ENCODE measurements around the gene ABCB6. TPM values are rescaled to one million over a fixed set of nuclear protein-coding genes. Genes with fewer than 3 reads are reported as not detected.

The ABCB6 gene
- total RNA-seq, 2 experiments from 2014 or later: 11.6 to 11.9 TPM

DNA sequence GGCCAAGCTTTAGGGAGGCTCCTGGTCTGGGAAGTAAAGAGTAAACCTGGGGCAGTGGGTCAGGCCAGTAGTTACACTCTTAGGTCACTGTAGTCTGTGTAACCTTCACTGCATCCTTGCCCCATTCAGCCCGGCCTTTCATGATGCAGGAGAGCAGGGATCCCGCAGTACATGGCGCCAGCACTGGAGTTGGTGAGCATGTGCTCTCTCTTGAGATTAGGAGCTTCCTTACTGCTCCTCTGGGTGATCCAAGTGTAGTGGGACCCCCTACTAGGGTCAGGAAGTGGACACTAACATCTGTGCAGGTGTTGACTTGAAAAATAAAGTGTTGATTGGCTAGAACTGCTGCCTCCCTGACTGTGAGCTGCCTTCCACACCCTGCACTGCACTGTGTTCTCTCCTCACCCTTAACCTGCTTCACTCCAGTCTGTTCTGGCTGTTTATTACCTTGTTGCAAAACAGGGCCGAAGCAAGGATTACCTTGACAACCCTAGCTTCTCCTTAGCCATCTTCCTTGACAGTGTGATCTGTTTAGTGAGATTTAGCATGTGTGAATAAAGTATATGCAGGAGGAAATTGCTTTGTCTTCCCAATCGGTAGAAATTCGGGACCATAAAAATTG lies 35.5 kb downstream of the ABCB6 start:
- Mint-ChIP-seq H3K4me3 (peak overlapping the region; percentile 60), H3K4me1 (ENCODE audit: low read depth) (peaks cover 61% of the 10 kb centered on the region), H3K9me3 (ENCODE audit: insufficient read depth) (no peaks in the 10 kb centered on the region), H3K27ac (peak overlapping the region; percentile 88), H3K36me3 (ENCODE audit: low read depth) (peaks cover 76% of the 10 kb centered on the region), H3K27me3 (ENCODE audit: low read depth) (no peaks in the 10 kb centered on the region)
- ATAC-seq: no peak
- ChIA-PET CTCF (interaction anchor here (1.9 to 2.7 kb wide), 4 partner anchors 10 to 112 kb away, joined by 8 to 14 read pairs (median 12); partner anchors contain the start of genes NHEJ1 and ZFAND2B), POLR2A (interaction anchor here (0.9 to 4.4 kb wide), 5 partner anchors 10 to 72 kb away, joined by 3 to 37 read pairs (median 6); partner anchors contain the start of gene ZFAND2B)
- no peak for DNase-seq

DNA sequence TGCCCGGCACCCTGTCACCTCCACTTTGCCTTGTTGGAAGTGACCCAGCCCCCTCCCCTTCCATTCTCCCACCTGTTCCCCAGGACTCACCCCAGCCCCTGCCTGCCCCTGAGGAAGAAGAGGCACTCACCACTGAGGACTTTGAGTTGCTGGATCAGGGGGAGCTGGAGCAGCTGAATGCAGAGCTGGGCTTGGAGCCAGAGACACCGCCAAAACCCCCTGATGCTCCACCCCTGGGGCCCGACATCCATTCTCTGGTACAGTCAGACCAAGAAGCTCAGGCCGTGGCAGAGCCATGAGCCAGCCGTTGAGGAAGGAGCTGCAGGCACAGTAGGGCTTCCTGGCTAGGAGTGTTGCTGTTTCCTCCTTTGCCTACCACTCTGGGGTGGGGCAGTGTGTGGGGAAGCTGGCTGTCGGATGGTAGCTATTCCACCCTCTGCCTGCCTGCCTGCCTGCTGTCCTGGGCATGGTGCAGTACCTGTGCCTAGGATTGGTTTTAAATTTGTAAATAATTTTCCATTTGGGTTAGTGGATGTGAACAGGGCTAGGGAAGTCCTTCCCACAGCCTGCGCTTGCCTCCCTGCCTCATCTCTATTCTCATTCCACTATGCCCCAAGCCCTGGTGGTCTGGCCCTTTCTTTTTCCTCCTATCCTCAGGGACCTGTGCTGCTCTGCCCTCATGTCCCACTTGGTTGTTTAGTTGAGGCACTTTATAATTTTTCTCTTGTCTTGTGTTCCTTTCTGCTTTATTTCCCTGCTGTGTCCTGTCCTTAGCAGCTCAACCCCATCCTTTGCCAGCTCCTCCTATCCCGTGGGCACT lies 36.2 kb downstream of the ABCB6 start:
- peak; percentile 39 for DNase-seq
- CTCF ChIA-PET: interaction anchor here (0.9 to 3.1 kb wide), 14 partner anchors 9 to 124 kb away, joined by 3 to 16 read pairs (median 6); partner anchors contain the start of genes NHEJ1 and ZFAND2B
- H3K9me3 Mint-ChIP-seq (ENCODE audit: insufficient read depth): no peaks in the 10 kb centered on the region
- peaks cover 78% of the 10 kb centered on the region for H3K36me3 Mint-ChIP-seq (ENCODE audit: low read depth)
- H3K4me3 Mint-ChIP-seq: peak overlapping the region; percentile 60
- ATAC-seq: no peak
- POLR2A ChIA-PET: interaction anchor here (0.9 to 4.4 kb wide), 8 partner anchors 11 to 72 kb away, joined by 3 to 37 read pairs (median 5); partner anchors contain the start of gene ZFAND2B
- no peaks in the 10 kb centered on the region for H3K27me3 Mint-ChIP-seq (ENCODE audit: low read depth)
- H3K4me1 Mint-ChIP-seq (ENCODE audit: low read depth): peaks cover 61% of the 10 kb centered on the region
- H3K27ac Mint-ChIP-seq: peak overlapping the region; percentile 88

DNA sequence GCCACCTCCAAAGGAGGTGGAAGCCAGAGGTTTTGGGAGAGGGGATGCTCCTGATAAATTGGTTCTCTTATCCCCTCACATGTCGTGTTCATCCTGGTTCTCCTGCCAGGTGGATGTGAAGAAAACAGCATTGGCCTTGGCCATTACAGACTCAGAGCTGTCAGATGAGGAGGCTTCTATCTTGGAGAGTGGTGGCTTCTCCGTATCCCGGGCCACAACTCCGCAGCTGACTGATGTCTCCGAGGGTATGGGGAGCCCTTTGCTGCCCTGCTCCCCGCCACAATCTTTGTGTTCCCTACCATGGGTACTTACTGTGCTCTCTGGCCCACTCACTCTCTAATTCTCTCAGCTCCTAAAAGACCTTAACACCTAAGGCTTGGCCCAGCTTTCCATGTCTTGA lies 37.2 kb downstream of the ABCB6 start:
- Mint-ChIP-seq H3K9me3 (ENCODE audit: insufficient read depth) (no peaks in the 10 kb centered on the region), H3K36me3 (ENCODE audit: low read depth) (peaks cover 75% of the 10 kb centered on the region), H3K4me1 (ENCODE audit: low read depth) (peaks cover 60% of the 10 kb centered on the region), H3K27me3 (ENCODE audit: low read depth) (no peaks in the 10 kb centered on the region), H3K4me3 (peak overlapping the region; percentile 60), H3K27ac (peak overlapping the region; percentile 88)
- DNase-seq (no peak), ATAC-seq (no peak)
- CTCF ChIA-PET: interaction anchor here (0.8 to 3.1 kb wide), 16 partner anchors 8 to 123 kb away, joined by 3 to 16 read pairs (median 6); partner anchors contain the start of genes NHEJ1 and ZFAND2B
- POLR2A ChIA-PET: interaction anchor here (0.9 to 4.4 kb wide), 6 partner anchors 14 to 47 kb away, joined by 3 to 37 read pairs (median 8); partner anchors contain the start of gene ZFAND2B

GRCh38 chr2:219180961-219181360 lies 37.8 kb downstream of the ABCB6 start:
- Mint-ChIP-seq H3K4me1 (ENCODE audit: low read depth) (peaks cover 60% of the 10 kb centered on the region), H3K4me3 (peak overlapping the region; percentile 60), H3K27me3 (ENCODE audit: low read depth) (no peaks in the 10 kb centered on the region), H3K9me3 (ENCODE audit: insufficient read depth) (no peaks in the 10 kb centered on the region), H3K27ac (peak overlapping the region; percentile 88), H3K36me3 (ENCODE audit: low read depth) (peaks cover 73% of the 10 kb centered on the region)
- ATAC-seq (no peak), DNase-seq (no peak)
- ChIA-PET CTCF (interaction anchor here (0.8 to 3.1 kb wide), 10 partner anchors 10 to 119 kb away, joined by 3 to 16 read pairs (median 7); partner anchors contain the start of genes NHEJ1 and ZFAND2B), POLR2A (interaction anchor here (0.8 to 4.4 kb wide), 5 partner anchors 19 to 48 kb away, joined by 3 to 37 read pairs (median 11); partner anchors contain the start of gene ZFAND2B)

GRCh38 chr2:219179601-219180465 lies 38.9 kb downstream of the ABCB6 start:
- DNase-seq: no peak
- H3K27ac Mint-ChIP-seq: no peak overlapping the region
- peak overlapping the region; percentile 92 for H3K4me3 Mint-ChIP-seq
- peaks cover 66% of the 10 kb centered on the region for H3K4me1 Mint-ChIP-seq (ENCODE audit: low read depth)
- H3K9me3 Mint-ChIP-seq (ENCODE audit: insufficient read depth): no peaks in the 10 kb centered on the region
- H3K36me3 Mint-ChIP-seq (ENCODE audit: low read depth): peaks cover 71% of the 10 kb centered on the region
- H3K27me3 Mint-ChIP-seq (ENCODE audit: low read depth): no peaks in the 10 kb centered on the region
- ChIA-PET POLR2A (interaction anchor here (0.7 to 4.4 kb wide), 7 partner anchors 16 to 73 kb away, joined by 3 to 37 read pairs (median 4); partner anchors contain the start of genes TUBA4B and ZFAND2B), CTCF (interaction anchor here (0.7 to 3.1 kb wide), 8 partner anchors 9 to 70 kb away, joined by 3 to 16 read pairs (median 6); partner anchors contain the start of gene ZFAND2B)
- ATAC-seq: no peak

DNA sequence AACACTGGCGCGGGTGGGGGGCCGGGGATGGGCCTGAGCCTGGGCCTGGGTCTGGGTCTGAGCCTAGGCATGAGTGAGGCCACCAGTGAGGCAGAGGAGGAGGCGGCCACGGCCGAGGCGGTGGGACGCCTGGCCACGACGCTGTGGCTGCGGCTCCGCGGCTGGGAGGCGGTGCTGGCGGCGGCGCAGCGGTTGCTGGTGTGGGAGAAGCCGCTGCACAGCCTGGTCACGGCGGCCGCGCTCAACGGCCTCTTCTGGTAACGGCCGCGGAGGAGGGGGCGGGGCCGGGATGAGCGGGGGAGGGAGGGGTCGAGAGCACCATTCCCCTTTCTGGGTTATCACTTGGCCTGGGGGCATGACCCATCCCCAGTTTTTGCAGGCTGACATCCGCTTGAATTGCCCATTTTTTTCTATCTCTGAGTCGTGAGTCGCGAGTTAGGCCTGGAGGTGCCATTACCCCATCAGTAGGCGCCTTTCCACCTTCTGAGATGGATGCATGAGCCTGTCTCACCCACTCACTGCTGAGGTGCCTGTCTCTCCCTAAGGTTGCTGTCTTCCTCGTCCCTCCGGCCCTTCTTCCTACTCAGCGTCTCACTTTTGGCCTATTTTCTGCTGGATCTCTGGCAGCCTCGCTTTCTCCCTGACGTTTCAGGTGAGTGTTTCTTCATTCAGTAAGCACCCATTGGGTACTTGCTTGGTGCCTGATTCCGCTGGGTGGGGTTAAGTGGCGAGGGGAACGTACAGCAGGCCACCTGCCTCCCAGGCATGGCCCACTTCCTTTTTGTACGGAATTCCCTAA lies 40.2 kb downstream of the ABCB6 start:
- DNase-seq (peak; percentile 55), ATAC-seq (peak; percentile 2)
- peaks cover 70% of the 10 kb centered on the region for H3K4me1 Mint-ChIP-seq (ENCODE audit: low read depth)
- ChIA-PET POLR2A (interaction anchor here (1.0 to 4.4 kb wide), 4 partner anchors 28 to 69 kb away, joined by 3 to 49 read pairs (median 20); partner anchors contain the start of gene ZFAND2B), CTCF (interaction anchor here (1.0 to 1.9 kb wide), 3 partner anchors 16 to 33 kb away, joined by 3 to 15 read pairs (median 5); partner anchors contain the start of gene ZFAND2B)
- peaks cover 72% of the 10 kb centered on the region for H3K36me3 Mint-ChIP-seq (ENCODE audit: low read depth)
- no peaks in the 10 kb centered on the region for H3K9me3 Mint-ChIP-seq (ENCODE audit: insufficient read depth)
- peak overlapping the region; percentile 92 for H3K4me3 Mint-ChIP-seq
- no peaks in the 10 kb centered on the region for H3K27me3 Mint-ChIP-seq (ENCODE audit: low read depth)
- H3K27ac Mint-ChIP-seq: peak overlapping the region; percentile 91

DNA sequence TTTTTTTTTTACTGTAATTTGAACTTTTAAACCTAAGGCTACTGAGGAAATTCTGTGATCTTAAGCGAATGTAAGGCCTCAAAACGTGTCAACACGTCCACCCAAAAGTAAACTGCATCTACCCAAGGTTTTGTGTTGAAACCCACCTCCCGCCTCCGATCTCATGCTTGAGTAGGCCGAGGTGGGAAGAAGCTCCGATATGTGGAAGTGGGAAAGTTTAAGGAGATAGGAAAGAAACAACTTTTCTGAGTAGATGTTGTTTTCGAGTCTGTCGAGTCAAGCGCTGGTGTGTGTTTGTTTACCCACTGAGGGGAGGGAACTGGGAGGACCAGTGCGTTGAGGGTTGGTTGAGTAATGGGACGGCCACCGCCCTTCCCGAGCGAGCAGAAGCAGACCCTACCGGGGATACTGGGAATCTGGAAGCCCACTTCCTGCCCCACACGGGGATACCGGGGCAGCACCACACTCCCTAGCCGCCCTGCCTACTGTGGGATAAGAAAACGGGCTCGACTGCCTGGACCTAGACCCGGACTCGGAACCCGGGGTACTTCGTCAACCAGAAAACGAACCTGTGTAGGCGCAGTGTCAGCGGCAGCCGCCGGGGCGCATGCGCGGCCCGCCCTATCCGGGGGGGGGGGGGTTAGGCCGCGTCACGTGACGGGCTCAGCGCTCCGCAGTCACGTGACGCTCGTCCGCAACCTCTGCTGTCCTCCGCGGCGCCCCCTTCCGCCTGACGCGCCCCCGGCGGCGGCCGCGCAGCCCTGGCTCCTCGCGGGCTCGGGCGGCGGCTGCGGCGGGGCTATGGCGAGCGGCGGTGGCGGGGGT lies 41.0 kb downstream of the ABCB6 start, which contains the start of gene RETREG2:
TSS of gene RETREG2 (plus strand) at position 724 of the 825 bp plus-strand sequence. CDS start at position 802, 78 bp downstream.
- H3K27me3 Mint-ChIP-seq (ENCODE audit: low read depth): no peaks in the 10 kb centered on the region
- peaks cover 70% of the 10 kb centered on the region for H3K36me3 Mint-ChIP-seq (ENCODE audit: low read depth)
- DNase-seq: peak; percentile 82
- H3K27ac Mint-ChIP-seq: peak within 1 kb of the TSS; percentile 95
- peak; percentile 55 for ATAC-seq
- H3K4me3 Mint-ChIP-seq: peak within 1 kb of the TSS; percentile 92
- CTCF ChIA-PET: interaction anchor here (1.0 to 2.1 kb wide), 2 partner anchors 14 to 70 kb away, joined by 4 to 9 read pairs; no protein-coding TSS in a partner anchor
- POLR2A ChIA-PET: interaction anchor here (0.6 to 3.9 kb wide), 6 partner anchors 15 to 210 kb away, joined by 3 to 49 read pairs (median 13); partner anchors contain the start of genes DNAJB2, DNPEP, TUBA4A and TUBA4B
- no peaks in the 10 kb centered on the region for H3K9me3 Mint-ChIP-seq (ENCODE audit: insufficient read depth)
- H3K4me1 Mint-ChIP-seq (ENCODE audit: low read depth): peaks cover 61% of the 10 kb centered on the region

GRCh38 chr2:219176818-219177551 lies 41.8 kb downstream of the ABCB6 start, which contains the start of gene CNPPD1:
Gene CNPPD1, minus strand, starts transcription at chr2:219176925. Its CDS starts 97 bp downstream, at chr2:219176828.
- no peaks in the 10 kb centered on the region for H3K9me3 Mint-ChIP-seq (ENCODE audit: insufficient read depth)
- ATAC-seq: peak; percentile 84
- ChIA-PET CTCF (interaction anchor here (0.9 to 2.7 kb wide), 10 partner anchors 15 to 102 kb away, joined by 3 to 20 read pairs (median 6); partner anchors contain the start of genes DNAJB2, NHEJ1 and ZFAND2B), POLR2A (interaction anchor here (0.6 to 3.9 kb wide), 21 partner anchors 12 to 210 kb away, joined by 3 to 49 read pairs (median 4); partner anchors contain the start of genes ABCB6, ANKZF1, ATG9A and DNAJB2)
- peaks cover 58% of the 10 kb centered on the region for H3K4me1 Mint-ChIP-seq (ENCODE audit: low read depth)
- H3K27ac Mint-ChIP-seq: peak within 1 kb of the TSS; percentile 95
- DNase-seq: peak; percentile 90
- H3K27me3 Mint-ChIP-seq (ENCODE audit: low read depth): no peaks in the 10 kb centered on the region
- H3K36me3 Mint-ChIP-seq (ENCODE audit: low read depth): peaks cover 71% of the 10 kb centered on the region
- peak within 1 kb of the TSS; percentile 86 for H3K4me3 Mint-ChIP-seq
